ENCODE measurements around the gene BAMBI. TPM values are rescaled to one million over a fixed set of nuclear protein-coding genes. Genes with fewer than 3 reads are reported as not detected.

Gene BAMBI
- total RNA-seq, 1 experiment from 2014 or later: 6.2 TPM

GRCh38 chr10:28684157-28684985 is 7.0 kb downstream of the BAMBI start:
- RAD21 ChIA-PET (ENCODE audit: low non-redundant PET in 1 of 2, low total read pairs in 2 of 2, uncharacterized antibody in 2 of 2, unreplicated experiment in 2 of 2): no interaction called here
- H3K9me3 ChIP-seq (ENCODE audit: control insufficient read depth in 1 of 2, insufficient read depth in 1 of 2, low read depth in 1 of 2, low read length in 2 of 2): no peaks in the 10 kb centered on the region
- H3K27me3 ChIP-seq (ENCODE audit: insufficient read depth, low read length): no peaks in the 10 kb centered on the region
- POLR2A ChIA-PET: no interaction called here
- H3K4me1 ChIP-seq (ENCODE audit: control insufficient read depth in 1 of 2, insufficient read depth in 2 of 2, low read length in 2 of 2): peaks cover 4 to 8% of the 10 kb centered on the region in 2 experiments; a peak in 3 of 4 replicates
- no peak overlapping the region for H2AFZ ChIP-seq (ENCODE audit: low read depth, low read length, poor library complexity, severe bottlenecking)
- TF ChIP-seq, protein P1, sequence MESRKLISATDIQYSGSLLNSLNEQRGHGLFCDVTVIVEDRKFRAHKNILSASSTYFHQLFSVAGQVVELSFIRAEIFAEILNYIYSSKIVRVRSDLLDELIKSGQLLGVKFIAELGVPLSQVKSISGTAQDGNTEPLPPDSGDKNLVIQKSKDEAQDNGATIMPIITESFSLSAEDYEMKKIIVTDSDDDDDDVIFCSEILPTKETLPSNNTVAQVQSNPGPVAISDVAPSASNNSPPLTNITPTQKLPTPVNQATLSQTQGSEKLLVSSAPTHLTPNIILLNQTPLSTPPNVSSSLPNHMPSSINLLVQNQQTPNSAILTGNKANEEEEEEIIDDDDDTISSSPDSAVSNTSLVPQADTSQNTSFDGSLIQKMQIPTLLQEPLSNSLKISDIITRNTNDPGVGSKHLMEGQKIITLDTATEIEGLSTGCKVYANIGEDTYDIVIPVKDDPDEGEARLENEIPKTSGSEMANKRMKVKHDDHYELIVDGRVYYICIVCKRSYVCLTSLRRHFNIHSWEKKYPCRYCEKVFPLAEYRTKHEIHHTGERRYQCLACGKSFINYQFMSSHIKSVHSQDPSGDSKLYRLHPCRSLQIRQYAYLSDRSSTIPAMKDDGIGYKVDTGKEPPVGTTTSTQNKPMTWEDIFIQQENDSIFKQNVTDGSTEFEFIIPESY (IDR thresholded peaks at IDR 0.05; ENCODE audit: extremely low read depth, insufficient replicate concordance, low read length): no peak
- no peak for TF ChIP-seq RAD21 (IDR thresholded peaks at IDR 0.05; ENCODE audit: low read depth)
- no peak for TF ChIP-seq SRF (IDR thresholded peaks at IDR 0.05; ENCODE audit: low read depth)
- TF ChIP-seq POLR2AphosphoS5 (IDR thresholded peaks at IDR 0.05; ENCODE audit: low read depth, low read length): no peak
- no peak for TF ChIP-seq CBX3 (IDR thresholded peaks at IDR 0.05; ENCODE audit: low read depth)
- no peak for TF ChIP-seq YY1 (IDR thresholded peaks at IDR 0.05; ENCODE audit: extremely low read depth, insufficient replicate concordance, low read depth, low read length)
- CTCF ChIA-PET: no interaction called here
- no peak for DNase-seq (ENCODE audit: low read depth, low spot score)
- intact Hi-C loops (cut with micrococcal nuclease): no loop called here
- H3K9me2 ChIP-seq (ENCODE audit: insufficient read depth): no peaks in the 10 kb centered on the region
- H3K4me2 ChIP-seq (ENCODE audit: low read length): no peak overlapping the region
- ATAC-seq: no peak
- H3K9ac ChIP-seq (ENCODE audit: low read length): no peak overlapping the region
- BruUV-seq (replicated peaks): no TSS peak
- no peak overlapping the region for H3K27ac ChIP-seq (ENCODE audit: low read depth, low read length)
- H3K36me3 ChIP-seq (ENCODE audit: control insufficient read depth in 1 of 2, insufficient read depth in 2 of 2, low read length in 2 of 2): peaks cover 4 to 10% of the 10 kb centered on the region in 2 experiments; a peak in 2 of 4 replicates
- peaks cover 10% of the 10 kb centered on the region for H3K79me2 ChIP-seq (ENCODE audit: insufficient read depth, low read length)
- no peak overlapping the region for H3K4me3 ChIP-seq (replicated peaks in 1 of 2; ENCODE audit: low read depth in 1 of 2, low read length in 2 of 2)
- H4K20me1 ChIP-seq (ENCODE audit: insufficient read depth): no peaks in the 10 kb centered on the region
